GM18909 (cell line): ENCODE results near the gene INTS6.

Experiments used
- ATAC-seq: cut with Tn5 transposase; IDR thresholded peaks from one replicate; pipeline ENCODE4 v1.9.1; 2021; ENCODE audit warnings: mild to moderate bottlenecking; ENCODE audit not compliant: unreplicated experiment, poor library complexity

INTS6 gene

GRCh38 chr13:51456510-51456909, 3.7 kb upstream of the INTS6 start:
- no peak for ATAC-seq

- ATAC-seq, result no peak
Measured at GRCh38 chr13:51455532-51455931, 2.7 kb upstream of the INTS6 start.

- no peak for ATAC-seq
Measured at GRCh38 chr13:51453959-51454703, 1.3 kb upstream of the INTS6 start.

- peak; percentile 45 for ATAC-seq
Measured at GRCh38 chr13:51453207-51453958, 547 bp upstream of the INTS6 start.

GRCh38 chr13:51451467-51452360, 1.1 kb downstream of the INTS6 start:
- peak; percentile 39 for ATAC-seq

- no peak for ATAC-seq
Measured at GRCh38 chr13:51451134-51451466, 1.7 kb downstream of the INTS6 start.

GRCh38 chr13:51449018-51449417, 3.8 kb downstream of the INTS6 start:
- no peak for ATAC-seq

GRCh38 chr13:51444922-51445321, 7.9 kb downstream of the INTS6 start:
- no peak for ATAC-seq

GRCh38 chr13:51440381-51440780, 12.5 kb downstream of the INTS6 start:
- ATAC-seq, result no peak

- no peak for ATAC-seq
Measured at GRCh38 chr13:51437550-51438127, 15.2 kb downstream of the INTS6 start.

- no peak for ATAC-seq
Measured at GRCh38 chr13:51435002-51435578, 17.7 kb downstream of the INTS6 start.

GRCh38 chr13:51432576-51432975, 20.3 kb downstream of the INTS6 start:
- no peak for ATAC-seq

GRCh38 chr13:51426982-51427381, 25.9 kb downstream of the INTS6 start:
- no peak for ATAC-seq

- no peak for ATAC-seq
Measured at GRCh38 chr13:51425410-51426042, 27.3 kb downstream of the INTS6 start.

- no peak for ATAC-seq
Measured at GRCh38 chr13:51423766-51424165, 29.1 kb downstream of the INTS6 start.

GRCh38 chr13:51422484-51422883, 30.4 kb downstream of the INTS6 start:
- no peak for ATAC-seq

- ATAC-seq, result no peak
Measured at GRCh38 chr13:51420681-51421490, 31.9 kb downstream of the INTS6 start.

GRCh38 chr13:51419001-51419636, 33.7 kb downstream of the INTS6 start:
- ATAC-seq, result peak; percentile 63
